G401.6 (cell line): ENCODE measurements around the gene SLC12A5.

Experiments used
- FAIRE-seq: peaks from 2 replicates; lab custom pipeline; 2012; peaks lifted over from hg19 to GRCh38; lab: Jason Lieb, UNC

Gene SLC12A5

GRCh38 chr20:46056027-46056833 is 27.2 kb downstream of the SLC12A5 start:
- FAIRE-seq: no peak

GRCh38 chr20:46056970-46057855 is 28.2 kb downstream of the SLC12A5 start:
- no peak for FAIRE-seq

- no peak for FAIRE-seq
Measured at GRCh38 chr20:46057856-46058598, 29.0 kb downstream of the SLC12A5 start.

DNA sequence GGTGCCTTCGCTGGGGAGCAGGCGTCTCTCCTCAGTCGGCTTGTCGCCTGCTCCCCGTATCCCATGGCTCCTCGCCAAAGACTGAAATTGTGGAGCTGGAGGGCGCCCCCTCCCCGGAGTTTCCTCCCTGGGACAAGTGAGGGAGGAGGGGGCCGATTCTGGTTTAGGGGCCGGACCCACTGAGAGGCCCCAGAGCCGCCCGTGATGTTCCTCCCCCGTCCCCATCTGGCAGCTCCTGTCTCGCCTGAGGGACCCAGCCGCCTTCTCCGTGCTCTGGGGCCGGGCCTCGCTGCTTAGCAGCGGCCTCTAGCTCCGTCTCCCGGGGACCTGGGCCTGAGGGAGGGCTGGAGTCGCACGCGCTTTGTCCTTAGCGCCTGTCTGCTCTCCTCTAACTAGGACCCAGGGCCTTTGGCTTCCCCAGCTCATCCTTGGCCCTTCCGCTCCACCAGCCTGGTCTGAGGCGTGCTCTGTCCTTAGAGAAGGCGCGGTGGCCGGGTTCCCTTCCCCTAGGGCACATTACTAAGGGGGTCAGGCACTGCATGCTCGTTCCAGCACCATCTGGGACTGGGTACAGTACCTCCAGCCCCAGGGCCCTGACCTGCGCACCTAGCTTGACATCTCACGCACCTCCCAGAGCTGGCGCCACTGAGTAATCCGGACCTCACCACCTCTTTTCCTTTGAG is 29.7 kb downstream of the SLC12A5 start:
- no peak for FAIRE-seq

DNA sequence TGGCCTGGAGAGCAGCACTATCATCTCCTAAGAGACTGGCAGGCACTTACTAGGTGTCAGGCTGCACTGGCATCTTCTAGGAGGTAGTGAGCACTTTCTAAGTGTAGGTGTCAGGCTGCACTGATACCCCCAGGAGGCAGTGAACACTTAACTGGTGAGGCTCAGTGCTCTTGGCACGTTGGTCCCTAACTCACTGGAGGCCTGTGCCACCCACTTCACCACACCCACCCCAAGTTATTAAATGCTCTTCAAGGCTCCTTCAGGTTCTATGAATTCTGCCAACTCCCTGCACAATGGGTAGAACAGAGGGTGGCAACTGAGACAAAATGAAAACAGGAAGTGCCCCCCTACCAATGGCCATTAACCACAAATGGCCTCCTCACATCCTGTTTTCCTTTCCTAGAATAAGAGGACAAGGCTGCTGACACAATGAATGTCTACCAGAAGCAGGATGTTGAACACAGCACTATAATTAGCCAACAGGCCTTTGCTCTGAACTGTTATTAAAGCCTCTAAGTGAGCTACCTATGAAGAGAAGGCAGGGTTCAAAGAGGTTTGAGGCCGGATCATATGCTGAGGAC is 31.4 kb downstream of the SLC12A5 start:
- FAIRE-seq: no peak

DNA sequence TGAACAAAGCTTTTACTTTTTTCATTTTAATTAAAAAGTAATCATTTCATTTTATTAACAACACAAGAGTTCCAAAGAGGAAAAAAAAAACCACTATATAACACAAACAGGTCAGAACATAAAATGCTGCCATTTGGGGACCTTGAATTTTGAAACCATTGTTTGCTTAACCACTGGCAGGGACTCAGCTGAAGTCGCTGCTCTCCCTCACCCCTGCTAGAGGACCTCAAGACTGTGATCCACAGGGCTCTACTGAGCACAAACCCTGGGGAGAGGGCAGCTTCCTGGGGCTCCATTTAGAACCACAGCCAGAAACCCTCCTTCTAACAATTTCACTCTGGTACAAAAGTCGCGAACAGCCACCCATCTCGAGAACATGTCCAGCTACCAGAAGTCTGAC is 32.0 kb downstream of the SLC12A5 start:
- no peak for FAIRE-seq

DNA sequence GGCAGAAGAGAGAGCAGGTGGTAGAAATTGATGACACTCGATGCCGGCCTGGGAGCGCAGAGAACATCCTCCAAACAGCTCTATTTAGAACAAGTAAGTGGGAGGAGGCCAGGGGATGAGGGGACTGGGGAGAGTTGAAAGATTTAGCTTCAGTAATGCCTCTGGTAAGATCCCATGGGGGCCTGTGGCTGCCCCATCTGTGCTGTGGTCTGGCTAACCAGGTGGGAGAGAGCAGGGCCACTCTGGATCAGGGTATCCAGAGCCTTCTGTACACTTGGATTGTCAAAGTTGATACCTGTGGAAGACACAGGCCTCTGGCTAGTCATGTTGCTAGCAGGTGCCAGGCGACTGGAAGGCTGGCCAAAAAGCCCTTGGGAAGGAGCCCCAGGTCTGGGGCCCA is 33.1 kb downstream of the SLC12A5 start:
- FAIRE-seq: no peak

DNA sequence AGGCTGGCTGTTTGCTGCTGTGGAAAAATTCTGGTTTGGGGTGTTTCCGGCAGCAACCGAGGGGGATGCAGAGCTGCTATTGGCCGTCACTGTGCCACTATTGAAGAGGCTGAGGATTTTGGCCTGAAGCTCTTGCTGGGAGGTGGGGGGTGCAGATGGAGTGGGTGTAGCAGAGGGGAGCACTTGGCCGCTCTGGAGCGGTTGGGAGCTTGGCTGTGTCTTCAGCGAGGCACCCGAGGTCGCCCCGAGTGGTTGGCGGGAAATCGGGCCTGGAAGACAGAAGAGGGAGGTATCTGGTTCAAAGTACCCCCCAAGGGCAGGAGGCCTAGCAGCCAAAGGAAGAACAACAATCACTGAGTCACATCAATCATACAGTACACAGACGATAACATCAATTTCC is 33.6 kb downstream of the SLC12A5 start:
- no peak for FAIRE-seq

GRCh38 chr20:46063151-46063550 is 34.1 kb downstream of the SLC12A5 start:
- FAIRE-seq: no peak

- FAIRE-seq: no peak
Measured at GRCh38 chr20:46063652-46064054, 34.6 kb downstream of the SLC12A5 start.

- no peak for FAIRE-seq
Measured at GRCh38 chr20:46065006-46065405, 36.0 kb downstream of the SLC12A5 start.

DNA sequence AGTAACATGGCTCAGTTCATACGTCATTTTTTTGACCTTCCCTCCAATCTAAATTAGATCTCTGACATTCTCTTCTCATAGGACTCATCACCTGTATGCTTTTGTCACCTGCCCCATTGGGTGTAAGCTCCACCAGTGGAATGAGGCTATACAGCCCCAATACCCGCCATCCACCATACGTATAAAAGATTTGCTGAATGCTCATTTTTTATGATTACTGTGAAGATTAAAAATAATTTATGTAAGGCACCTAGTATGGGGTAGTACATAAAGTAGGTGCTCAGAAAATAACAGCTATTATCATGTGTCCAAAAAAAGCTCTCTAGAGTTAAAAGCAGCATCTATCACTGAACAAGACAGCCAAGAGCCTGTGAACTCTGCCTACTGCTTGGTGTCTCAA is 36.7 kb downstream of the SLC12A5 start:
- no peak for FAIRE-seq

DNA sequence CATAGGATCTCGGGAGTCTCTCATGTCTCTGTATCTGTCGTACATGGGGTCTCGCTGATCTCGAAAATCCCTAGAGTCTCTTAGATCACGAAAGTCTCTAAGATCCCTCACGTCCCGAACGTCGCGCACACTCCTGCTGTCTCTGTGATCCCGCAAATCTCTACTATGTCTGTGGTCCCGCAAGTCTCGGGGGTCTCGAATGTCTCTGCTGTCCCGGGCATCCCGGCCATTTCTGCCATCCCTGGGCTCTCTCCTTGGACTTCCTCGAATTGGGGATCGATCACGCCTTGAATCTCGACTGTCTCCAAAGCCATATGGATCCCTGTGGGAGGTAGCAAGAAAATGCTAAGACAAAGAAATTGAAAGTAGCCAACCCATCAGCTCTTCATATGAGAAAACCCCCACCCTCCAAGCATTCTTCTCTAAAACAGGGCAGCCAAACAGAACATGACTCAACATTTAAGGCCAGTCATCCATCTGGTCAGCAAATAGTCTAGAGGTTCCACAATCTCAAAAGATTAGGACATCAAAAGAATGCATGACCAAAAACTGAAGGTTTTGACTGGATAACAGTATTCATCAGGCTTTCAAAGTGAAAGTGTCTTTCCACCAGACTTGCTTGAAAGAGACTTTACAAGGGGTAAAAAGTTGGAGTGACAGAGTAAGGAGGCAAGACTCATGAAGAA is 41.3 kb downstream of the SLC12A5 start:
- no peak for FAIRE-seq

DNA sequence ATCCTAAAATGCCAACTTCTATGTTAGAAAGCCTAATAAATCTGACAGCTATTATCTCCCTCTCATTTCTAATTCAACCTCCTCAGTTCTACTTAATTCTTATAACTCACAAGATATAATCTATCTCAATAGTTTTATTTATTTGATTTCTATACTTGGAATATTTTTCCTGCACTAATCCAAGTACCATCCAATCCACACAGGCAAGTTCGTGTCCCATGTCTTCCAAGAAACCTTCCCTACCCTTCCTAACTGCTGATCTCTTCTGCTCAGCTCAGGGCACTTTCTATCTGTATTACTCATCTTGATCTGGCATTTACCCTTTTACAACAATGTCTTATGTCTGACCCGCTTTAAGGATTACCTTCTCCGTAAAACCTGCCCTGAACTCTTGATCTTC is 42.6 kb downstream of the SLC12A5 start:
- FAIRE-seq: no peak

GRCh38 chr20:46073024-46073423 is 44.0 kb downstream of the SLC12A5 start:
- no peak for FAIRE-seq

DNA sequence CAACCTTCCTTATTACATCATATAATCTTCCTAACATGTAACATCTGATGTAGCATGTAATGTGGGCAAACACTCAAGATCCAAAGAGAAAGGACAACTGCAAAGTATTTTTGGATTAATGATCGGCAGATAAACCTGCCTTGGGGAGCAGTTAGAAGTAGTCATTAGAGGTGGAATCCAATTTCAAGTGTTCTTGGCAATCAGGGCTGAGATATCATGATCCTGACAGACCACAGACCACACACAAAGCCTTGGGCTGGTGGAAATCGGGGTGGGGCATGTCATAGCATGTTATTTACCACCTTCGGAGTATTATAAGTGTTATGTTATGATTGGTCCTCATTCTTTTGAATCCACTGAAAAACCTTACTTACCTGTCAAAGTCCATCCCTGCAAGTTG is 44.4 kb downstream of the SLC12A5 start:
- no peak for FAIRE-seq

- FAIRE-seq: no peak
Measured at GRCh38 chr20:46074006-46074405, 45.0 kb downstream of the SLC12A5 start.

DNA sequence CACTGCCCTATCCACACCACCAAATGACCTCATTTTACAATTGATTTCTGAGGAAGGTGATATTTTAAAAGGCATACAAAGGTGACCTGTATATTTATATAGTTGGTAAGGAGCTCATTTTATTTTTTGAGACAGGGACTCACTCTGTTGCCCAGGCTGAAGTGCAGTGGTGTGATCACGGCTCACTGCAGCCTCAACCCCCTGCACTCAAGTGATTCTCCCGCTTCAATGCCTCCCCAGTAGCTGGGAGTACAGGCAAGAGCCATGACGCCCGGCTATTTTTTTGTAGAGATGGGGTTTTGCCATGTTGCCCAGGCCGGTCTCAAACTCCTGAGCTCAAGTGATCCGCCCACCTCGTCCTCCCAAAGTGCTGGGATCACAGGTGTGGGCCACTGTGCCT is 47.8 kb downstream of the SLC12A5 start:
- FAIRE-seq: no peak

DNA sequence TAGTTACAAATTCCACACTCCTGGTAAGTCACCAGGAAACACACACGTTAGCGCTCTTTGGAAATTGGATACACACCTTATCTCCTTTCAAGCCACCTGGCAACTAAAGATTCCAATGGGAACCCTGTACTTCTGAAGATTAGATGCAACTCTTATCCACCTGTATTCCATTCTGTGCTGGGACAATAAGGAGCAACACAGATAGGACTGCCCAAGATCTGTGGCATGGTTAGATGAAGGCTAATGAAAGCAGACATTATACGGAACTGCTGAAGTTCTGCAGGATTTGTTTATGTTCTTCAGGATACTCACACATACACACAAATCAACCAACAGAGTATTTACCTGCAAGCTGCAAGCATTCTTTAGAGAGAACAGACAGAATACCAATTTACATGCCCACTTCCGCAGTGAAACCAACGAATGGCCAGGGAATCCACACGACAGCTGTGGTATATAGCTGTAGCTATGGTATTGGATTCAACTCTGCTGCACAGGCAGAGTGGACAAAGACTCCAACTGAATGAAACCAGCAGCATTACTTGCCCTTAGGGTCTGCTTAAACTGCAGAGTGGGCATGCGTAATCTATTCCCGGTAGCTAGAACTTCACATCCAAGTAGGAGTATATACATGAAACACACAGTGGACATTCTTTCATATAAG is 48.8 kb downstream of the SLC12A5 start:
- no peak for FAIRE-seq

DNA sequence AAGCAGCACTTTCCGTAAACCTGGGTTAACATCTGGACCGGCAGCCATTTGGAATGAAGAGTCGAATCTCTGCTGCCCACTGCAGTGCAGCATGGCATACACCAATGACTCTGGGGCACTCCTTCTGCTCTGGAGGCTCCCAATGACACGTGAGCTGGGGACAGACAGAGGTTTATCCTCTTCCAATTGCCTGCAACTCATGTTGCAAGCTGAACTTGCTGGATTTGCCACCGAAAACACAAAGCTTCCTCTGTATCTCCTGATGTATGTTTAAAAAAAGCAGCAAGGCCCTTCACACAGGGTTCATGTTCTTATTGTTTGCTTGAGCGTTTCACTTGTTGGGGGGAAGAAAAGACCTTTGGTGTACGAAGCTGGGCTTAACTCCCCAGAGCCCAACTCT is 49.9 kb downstream of the SLC12A5 start:
- FAIRE-seq: no peak

- no peak for FAIRE-seq
Measured at GRCh38 chr20:46081074-46081473, 52.1 kb downstream of the SLC12A5 start.
